ENCODE measurements around the gene CCDC148.

GRCh38 chr2:158432117-158432516, 24.4 kb downstream of the CCDC148 start:
- TF ChIP-seq, protein P1, sequence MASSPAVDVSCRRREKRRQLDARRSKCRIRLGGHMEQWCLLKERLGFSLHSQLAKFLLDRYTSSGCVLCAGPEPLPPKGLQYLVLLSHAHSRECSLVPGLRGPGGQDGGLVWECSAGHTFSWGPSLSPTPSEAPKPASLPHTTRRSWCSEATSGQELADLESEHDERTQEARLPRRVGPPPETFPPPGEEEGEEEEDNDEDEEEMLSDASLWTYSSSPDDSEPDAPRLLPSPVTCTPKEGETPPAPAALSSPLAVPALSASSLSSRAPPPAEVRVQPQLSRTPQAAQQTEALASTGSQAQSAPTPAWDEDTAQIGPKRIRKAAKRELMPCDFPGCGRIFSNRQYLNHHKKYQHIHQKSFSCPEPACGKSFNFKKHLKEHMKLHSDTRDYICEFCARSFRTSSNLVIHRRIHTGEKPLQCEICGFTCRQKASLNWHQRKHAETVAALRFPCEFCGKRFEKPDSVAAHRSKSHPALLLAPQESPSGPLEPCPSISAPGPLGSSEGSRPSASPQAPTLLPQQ (tag by site-specific recombination; IDR thresholded peaks at IDR 0.05), result no peak
- TF ChIP-seq CTCF (tag by site-specific recombination; IDR thresholded peaks at IDR 0.05), result no peak
- no peak for TF ChIP-seq ZSCAN30 (tag by site-specific recombination; IDR thresholded peaks at IDR 0.05)
- TF ChIP-seq KLF10 (tag by site-specific recombination; IDR thresholded peaks at IDR 0.05), result no peak
- TF ChIP-seq TCF7L2 (IDR thresholded peaks at IDR 0.05; ENCODE audit: borderline replicate concordance, low read depth, low read length), result no peak
- TF ChIP-seq ZNF132 (tag by site-specific recombination; IDR thresholded peaks at IDR 0.05; ENCODE audit: borderline replicate concordance), result no peak
- no peak for TF ChIP-seq SCRT1 (tag by site-specific recombination; IDR thresholded peaks at IDR 0.05; ENCODE audit: borderline replicate concordance)
- TF ChIP-seq ZNF121 (tag by site-specific recombination; IDR thresholded peaks at IDR 0.05), result no peak
- no peak for TF ChIP-seq ZNF324 (tag by site-specific recombination; IDR thresholded peaks at IDR 0.05)
- no peak for TF ChIP-seq ZBTB49 (tag by site-specific recombination; IDR thresholded peaks at IDR 0.05; ENCODE audit: low read depth)
- TF ChIP-seq PRDM1 (tag by site-specific recombination; IDR thresholded peaks at IDR 0.05), result no peak
- TF ChIP-seq EGR2 (tag by site-specific recombination; IDR thresholded peaks at IDR 0.05; ENCODE audit: low read depth), result no peak
- TF ChIP-seq, protein P2, sequence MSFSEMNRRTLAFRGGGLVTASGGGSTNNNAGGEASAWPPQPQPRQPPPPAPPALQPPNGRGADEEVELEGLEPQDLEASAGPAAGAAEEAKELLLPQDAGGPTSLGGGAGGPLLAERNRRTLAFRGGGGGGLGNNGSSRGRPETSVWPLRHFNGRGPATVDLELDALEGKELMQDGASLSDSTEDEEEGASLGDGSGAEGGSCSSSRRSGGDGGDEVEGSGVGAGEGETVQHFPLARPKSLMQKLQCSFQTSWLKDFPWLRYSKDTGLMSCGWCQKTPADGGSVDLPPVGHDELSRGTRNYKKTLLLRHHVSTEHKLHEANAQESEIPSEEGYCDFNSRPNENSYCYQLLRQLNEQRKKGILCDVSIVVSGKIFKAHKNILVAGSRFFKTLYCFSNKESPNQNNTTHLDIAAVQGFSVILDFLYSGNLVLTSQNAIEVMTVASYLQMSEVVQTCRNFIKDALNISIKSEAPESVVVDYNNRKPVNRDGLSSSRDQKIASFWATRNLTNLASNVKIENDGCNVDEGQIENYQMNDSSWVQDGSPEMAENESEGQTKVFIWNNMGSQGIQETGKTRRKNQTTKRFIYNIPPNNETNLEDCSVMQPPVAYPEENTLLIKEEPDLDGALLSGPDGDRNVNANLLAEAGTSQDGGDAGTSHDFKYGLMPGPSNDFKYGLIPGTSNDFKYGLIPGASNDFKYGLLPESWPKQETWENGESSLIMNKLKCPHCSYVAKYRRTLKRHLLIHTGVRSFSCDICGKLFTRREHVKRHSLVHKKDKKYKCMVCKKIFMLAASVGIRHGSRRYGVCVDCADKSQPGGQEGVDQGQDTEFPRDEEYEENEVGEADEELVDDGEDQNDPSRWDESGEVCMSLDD (tag by site-specific recombination; IDR thresholded peaks at IDR 0.05), result no peak
